Activated CD4-positive, alpha-beta T cell treated with anti-CD3 and anti-CD28 coated beads for 48 hours (primary cell): ENCODE results near the gene ARF4.
A peak's percentile ranks its signal among the peaks of the same experiment; 100 is the strongest.

Experiments
- DNase-seq: peaks from one replicate; pipeline ENCODE4 v3.0.0-alpha.2; 2020

ARF4 gene

GRCh38 chr3:57575966-57576626, 21.0 kb downstream of the ARF4 start:
- DNase-seq = no peak

- no peak for DNase-seq
These were observed 25.0 kb downstream of the ARF4 start for GRCh38 chr3:57572096-57572495.

- DNase-seq = no peak
These were observed 26.3 kb downstream of the ARF4 start for GRCh38 chr3:57570878-57571277.

GRCh38 chr3:57569859-57570450, 27.2 kb downstream of the ARF4 start:
- DNase-seq = no peak

- no peak for DNase-seq
These were observed 37.6 kb downstream of the ARF4 start for GRCh38 chr3:57559526-57559925.

GRCh38 chr3:57557085-57557537, 40.0 kb downstream of the ARF4 start:
- peak; percentile 65 for DNase-seq

GRCh38 chr3:57556459-57557084, 40.6 kb downstream of the ARF4 start:
- DNase-seq = peak; percentile 52

- DNase-seq = peak; percentile 89
These were observed 41.2 kb downstream of the ARF4 start, which contains the start of gene PDE12 for GRCh38 chr3:57555738-57556458. PDE12 (plus strand) TSS chr3:57556274; CDS start chr3:57556380, 106 bp downstream.

GRCh38 chr3:57555306-57555705, 41.8 kb downstream of the ARF4 start:
- DNase-seq = peak; percentile 16

GRCh38 chr3:57546616-57547015, 50.5 kb downstream of the ARF4 start:
- DNase-seq = no peak

GRCh38 chr3:57545636-57546268, 51.4 kb downstream of the ARF4 start:
- no peak for DNase-seq

GRCh38 chr3:57544181-57545125, 52.7 kb downstream of the ARF4 start, which contains the start of gene DNAH12:
DNAH12 (minus strand) TSS chr3:57544344; CDS start chr3:57542870, 1,474 bp downstream.
- DNase-seq = peak; percentile 36

- DNase-seq = no peak
These were observed 58.7 kb downstream of the ARF4 start for GRCh38 chr3:57538465-57538864.

GRCh38 chr3:57530071-57530608, 67.0 kb downstream of the ARF4 start:
- no peak for DNase-seq
